Measurements from ENCODE around the gene VTI1B. TPM values are rescaled to one million over a fixed set of nuclear protein-coding genes. Genes with fewer than 3 reads are reported as not detected.

The VTI1B gene
- total RNA-seq, 2 experiments from 2014 or later = 41.5 to 93.3 TPM

GRCh38 chr14:67650694-67651093, 23.7 kb downstream of the VTI1B start:
- no peaks in the 10 kb centered on the region for H4K20me1 ChIP-seq (ENCODE audit: insufficient read depth, low read length)
- intact Hi-C loops (cut with micrococcal nuclease; ENCODE audit: unreplicated experiment) = no loop called here
- CTCF ChIA-PET (ENCODE audit: unreplicated experiment) = no interaction called here
- no peak overlapping the region for H2AFZ ChIP-seq (ENCODE audit: low read length)
- H3K9me3 ChIP-seq (ENCODE audit: low read length) = no peaks in the 10 kb centered on the region
- H3K79me2 ChIP-seq (ENCODE audit: insufficient read depth, low read depth, low read length) = no peaks in the 10 kb centered on the region
- H3K27ac ChIP-seq (ENCODE audit: low read depth, low read length, poor library complexity, severe bottlenecking) = no peak overlapping the region
- DNase-seq (ENCODE audit: low spot score) = no peak
- H3K9me2 ChIP-seq (ENCODE audit: insufficient read depth, low read length) = no peaks in the 10 kb centered on the region
- BruUV-seq (replicated peaks) = TSS peak; percentile 43
- H3K4me3 ChIP-seq (ENCODE audit: low read depth, low read length, poor library complexity, severe bottlenecking) = no peak overlapping the region
- H3K4me1 ChIP-seq (ENCODE audit: insufficient read depth, low read length, poor library complexity, severe bottlenecking) = no peaks in the 10 kb centered on the region
- H3K4me2 ChIP-seq (ENCODE audit: low read length) = no peak overlapping the region
- H3K36me3 ChIP-seq (ENCODE audit: insufficient read depth, low read length) = peaks cover 93% of the 10 kb centered on the region
- TF ChIP-seq EZH2phosphoT487 (IDR thresholded peaks at IDR 0.05; ENCODE audit: borderline replicate concordance, low read depth, low read length) = no peak
- no peak for TF ChIP-seq CTCF (conservative IDR thresholded peaks at IDR 0.05; ENCODE audit: low read length)
- POLR2A ChIA-PET = no interaction called here

- ChIA-PET POLR2A (no interaction called here), CTCF (ENCODE audit: unreplicated experiment) (no interaction called here)
- no peaks in the 10 kb centered on the region for H4K20me1 ChIP-seq (ENCODE audit: insufficient read depth, low read length)
- no peaks in the 10 kb centered on the region for H3K9me3 ChIP-seq (ENCODE audit: low read length)
- H3K79me2 ChIP-seq (ENCODE audit: insufficient read depth, low read depth, low read length) = no peaks in the 10 kb centered on the region
- intact Hi-C loops (cut with micrococcal nuclease; ENCODE audit: unreplicated experiment) = no loop called here
- H2AFZ ChIP-seq (ENCODE audit: low read length) = no peak overlapping the region
- no peak for DNase-seq (ENCODE audit: low spot score)
- no peaks in the 10 kb centered on the region for H3K9me2 ChIP-seq (ENCODE audit: insufficient read depth, low read length)
- TF ChIP-seq CTCF (conservative IDR thresholded peaks at IDR 0.05; ENCODE audit: low read length) = no peak
- no peak for TF ChIP-seq EZH2phosphoT487 (IDR thresholded peaks at IDR 0.05; ENCODE audit: borderline replicate concordance, low read depth, low read length)
- no peak overlapping the region for H3K27ac ChIP-seq (ENCODE audit: low read depth, low read length, poor library complexity, severe bottlenecking)
- H3K4me3 ChIP-seq (ENCODE audit: low read depth, low read length, poor library complexity, severe bottlenecking) = no peak overlapping the region
- no peak overlapping the region for H3K4me2 ChIP-seq (ENCODE audit: low read length)
- no peaks in the 10 kb centered on the region for H3K4me1 ChIP-seq (ENCODE audit: insufficient read depth, low read length, poor library complexity, severe bottlenecking)
- H3K36me3 ChIP-seq (ENCODE audit: insufficient read depth, low read length) = peaks cover 88% of the 10 kb centered on the region
- BruUV-seq (replicated peaks) = no TSS peak
Observed at GRCh38 chr14:67650151-67650550, 24.3 kb downstream of the VTI1B start.

- intact Hi-C loops (cut with micrococcal nuclease; ENCODE audit: unreplicated experiment) = no loop called here
- Histone ChIP-seq H3K9me3 (ENCODE audit: low read length) (no peaks in the 10 kb centered on the region), H3K36me3 (ENCODE audit: insufficient read depth, low read length) (peaks cover 48% of the 10 kb centered on the region), H4K20me1 (ENCODE audit: insufficient read depth, low read length) (no peaks in the 10 kb centered on the region), H3K4me1 (ENCODE audit: insufficient read depth, low read length, poor library complexity, severe bottlenecking) (no peaks in the 10 kb centered on the region), H2AFZ (ENCODE audit: low read length) (no peak overlapping the region), H3K4me2 (ENCODE audit: low read length) (no peak overlapping the region), H3K9me2 (ENCODE audit: insufficient read depth, low read length) (no peaks in the 10 kb centered on the region), H3K79me2 (ENCODE audit: insufficient read depth, low read depth, low read length) (no peaks in the 10 kb centered on the region), H3K4me3 (ENCODE audit: low read depth, low read length, poor library complexity, severe bottlenecking) (no peak overlapping the region), H3K27ac (ENCODE audit: low read depth, low read length, poor library complexity, severe bottlenecking) (no peak overlapping the region)
- ChIA-PET CTCF (ENCODE audit: unreplicated experiment) (no interaction called here), POLR2A (no interaction called here)
- TF ChIP-seq CTCF (conservative IDR thresholded peaks at IDR 0.05; ENCODE audit: low read length) (no peak), EZH2phosphoT487 (IDR thresholded peaks at IDR 0.05; ENCODE audit: borderline replicate concordance, low read depth, low read length) (no peak)
- DNase-seq (ENCODE audit: low spot score) = no peak
- no TSS peak for BruUV-seq (replicated peaks)
Observed at GRCh38 chr14:67646131-67646530, 28.3 kb downstream of the VTI1B start.

Data from OCI-LY7 (cell line).